ENCODE measurements around the gene ROR2. TPM values are rescaled to one million over a fixed set of nuclear protein-coding genes. Genes with fewer than 3 reads are reported as not detected.

ROR2 gene
- total RNA-seq, 2 donors from 2014 or later: 0.21 to 0.68 TPM

GRCh38 chr9:91776409-91777291, 173.4 kb downstream of the ROR2 start:
- no peaks in the 10 kb centered on the region for H3K27me3 ChIP-seq (replicated peaks; ENCODE audit: insufficient read depth)
- TF ChIP-seq CTCF (IDR thresholded peaks at IDR 0.05): no peak
- no peaks in the 10 kb centered on the region for H3K36me3 ChIP-seq
- H3K27ac ChIP-seq: no peak overlapping the region
- ATAC-seq (ENCODE audit: insufficient number of reproducible peaks, low FRiP score, low read depth) (no peak), DNase-seq (ENCODE audit: low spot score) (no peak)
- no peaks in the 10 kb centered on the region for H3K9me3 ChIP-seq
- no peak overlapping the region for H3K4me3 ChIP-seq
- H3K4me1 ChIP-seq (ENCODE audit: control insufficient read depth in 1 of 2, low read depth in 2 of 2): no peaks in the 10 kb centered on the region

- no peak overlapping the region for H3K27ac ChIP-seq
- no peaks in the 10 kb centered on the region for H3K4me1 ChIP-seq (ENCODE audit: control insufficient read depth in 1 of 2, low read depth in 2 of 2)
- no peak for DNase-seq (ENCODE audit: low spot score)
- no peaks in the 10 kb centered on the region for H3K36me3 ChIP-seq
- no peaks in the 10 kb centered on the region for H3K27me3 ChIP-seq (replicated peaks; ENCODE audit: insufficient read depth)
- ATAC-seq (ENCODE audit: insufficient number of reproducible peaks, low FRiP score, low read depth): no peak
- H3K9me3 ChIP-seq: no peaks in the 10 kb centered on the region
- no peak for TF ChIP-seq CTCF (IDR thresholded peaks at IDR 0.05)
- H3K4me3 ChIP-seq: no peak overlapping the region
These were observed 174.4 kb downstream of the ROR2 start for GRCh38 chr9:91775708-91776028.

GRCh38 chr9:91775011-91775707, 174.9 kb downstream of the ROR2 start:
- ATAC-seq (ENCODE audit: insufficient number of reproducible peaks, low FRiP score, low read depth): no peak
- Histone ChIP-seq H3K4me1 (ENCODE audit: control insufficient read depth in 1 of 2, low read depth in 2 of 2) (no peaks in the 10 kb centered on the region), H3K4me3 (no peak overlapping the region), H3K9me3 (no peaks in the 10 kb centered on the region), H3K36me3 (no peaks in the 10 kb centered on the region), H3K27ac (no peak overlapping the region), H3K27me3 (replicated peaks; ENCODE audit: insufficient read depth) (no peaks in the 10 kb centered on the region)
- peak; percentile 63 for TF ChIP-seq CTCF (IDR thresholded peaks at IDR 0.05)
- no peak for DNase-seq (ENCODE audit: low spot score)

- Histone ChIP-seq H3K27me3 (replicated peaks; ENCODE audit: insufficient read depth) (no peaks in the 10 kb centered on the region), H3K36me3 (no peaks in the 10 kb centered on the region), H3K27ac (no peak overlapping the region), H3K9me3 (no peaks in the 10 kb centered on the region), H3K4me1 (ENCODE audit: control insufficient read depth in 1 of 2, low read depth in 2 of 2) (no peaks in the 10 kb centered on the region), H3K4me3 (no peak overlapping the region)
- ATAC-seq (ENCODE audit: insufficient number of reproducible peaks, low FRiP score, low read depth): no peak
- DNase-seq (ENCODE audit: low spot score): no peak
- TF ChIP-seq CTCF (IDR thresholded peaks at IDR 0.05): no peak
These were observed 176.9 kb downstream of the ROR2 start for GRCh38 chr9:91773156-91773555.

GRCh38 chr9:91771864-91772263, 178.2 kb downstream of the ROR2 start:
- Histone ChIP-seq H3K4me3 (no peak overlapping the region), H3K36me3 (no peaks in the 10 kb centered on the region), H3K27me3 (replicated peaks; ENCODE audit: insufficient read depth) (no peaks in the 10 kb centered on the region), H3K27ac (no peak overlapping the region), H3K4me1 (ENCODE audit: control insufficient read depth in 1 of 2, low read depth in 2 of 2) (no peaks in the 10 kb centered on the region), H3K9me3 (no peaks in the 10 kb centered on the region)
- DNase-seq (ENCODE audit: low spot score) (no peak), ATAC-seq (ENCODE audit: insufficient number of reproducible peaks, low FRiP score, low read depth) (no peak)
- TF ChIP-seq CTCF (IDR thresholded peaks at IDR 0.05): no peak

Data from thoracic aorta (tissue), 2 donors.